Measurements from ENCODE around the gene CYP2A6. TPM values are rescaled to one million over a fixed set of nuclear protein-coding genes. Genes with fewer than 3 reads are reported as not detected.

CYP2A6 gene
- total RNA-seq, 1 donor from 2014 or later: 0.27 TPM

DNA sequence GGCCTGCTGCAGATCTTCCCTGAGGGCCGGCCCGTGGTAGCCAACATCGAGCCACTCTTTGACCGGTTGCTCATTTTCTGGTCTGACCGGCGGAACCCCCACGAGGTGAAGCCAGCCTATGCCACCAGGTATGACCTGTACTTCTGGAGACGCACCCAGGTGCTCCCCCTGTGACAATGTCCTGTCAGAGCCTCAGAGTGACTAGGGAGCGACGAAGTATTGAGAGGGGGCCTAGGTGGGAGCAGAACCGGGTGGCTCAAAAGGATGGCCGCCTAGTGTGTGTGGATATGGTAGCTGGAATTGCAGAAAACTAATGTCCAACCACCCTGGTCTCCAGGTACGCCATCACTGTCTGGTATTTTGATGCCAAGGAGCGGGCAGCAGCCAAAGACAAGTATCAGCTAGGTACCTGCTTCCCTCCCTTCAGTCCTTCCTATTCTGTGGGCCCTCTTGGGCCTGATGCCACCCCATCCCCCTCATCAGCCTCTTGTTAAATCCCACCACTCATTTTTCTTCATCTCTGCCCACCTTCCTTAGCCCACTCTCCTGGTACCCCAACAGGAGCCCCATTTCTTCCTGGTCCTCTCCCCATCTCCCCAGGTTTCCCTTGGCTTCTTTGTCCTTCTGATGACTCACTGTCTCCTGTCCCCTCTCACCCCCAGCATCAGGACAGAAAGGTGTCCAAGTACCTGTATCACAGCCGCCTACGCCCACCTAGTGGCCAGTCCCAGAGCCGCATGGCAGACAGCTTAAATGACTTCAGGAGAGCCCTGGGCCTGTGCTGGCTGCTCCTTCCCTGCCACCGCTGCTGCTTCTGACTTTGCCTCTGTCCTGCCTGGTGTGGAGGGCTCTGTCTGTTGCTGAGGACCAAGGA, 42.9 kb downstream of the CYP2A6 start:
- intact Hi-C loops (cut with DNase I): loop anchor here (10.0 kb wide), 1 partner anchor 133 kb away; no protein-coding TSS in a partner anchor
- DNase-seq (no peak), ATAC-seq (ENCODE audit: poor library complexity) (no peak)

GRCh38 chr19:40806423-40807146, 43.7 kb downstream of the CYP2A6 start:
- intact Hi-C loops (cut with DNase I): loop anchor here (10.0 kb wide), 1 partner anchor 132 kb away; no protein-coding TSS in a partner anchor
- DNase-seq (peak; percentile 87), ATAC-seq (ENCODE audit: poor library complexity) (peak; percentile 10)

DNA sequence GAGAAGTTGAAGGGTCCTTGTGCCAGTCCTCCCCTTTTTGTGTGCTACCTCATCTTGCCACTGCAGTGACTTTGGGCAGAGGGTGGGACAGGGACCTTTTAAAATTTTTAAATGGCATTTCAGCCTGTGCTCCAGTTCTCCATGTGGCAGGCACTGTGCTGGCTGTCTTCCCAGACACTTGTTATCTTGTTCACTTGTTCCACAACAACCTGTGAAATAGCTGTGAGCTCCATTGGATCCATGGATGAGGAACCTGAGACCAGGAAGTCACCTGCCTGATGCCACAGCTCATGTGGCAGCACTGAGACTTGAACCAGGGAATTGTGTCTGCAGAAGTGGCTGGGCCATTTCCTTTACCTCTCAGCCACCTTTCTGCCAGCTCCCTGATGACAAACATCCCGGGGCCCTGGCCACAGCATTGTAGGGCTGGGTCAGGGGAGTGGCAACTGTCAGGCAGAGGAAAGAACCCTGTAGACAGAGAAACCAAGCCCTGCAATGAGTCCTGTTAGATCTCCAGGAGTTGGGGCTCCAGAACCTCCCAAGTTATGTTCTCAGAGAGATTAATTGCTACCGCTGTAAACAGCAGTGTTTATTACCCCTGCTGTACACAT, 44.9 kb downstream of the CYP2A6 start:
- DNase-seq (no peak), ATAC-seq (ENCODE audit: poor library complexity) (peak; percentile 6)
- intact Hi-C loops (cut with DNase I): loop anchor here (10.0 kb wide), 1 partner anchor 131 kb away; no protein-coding TSS in a partner anchor

GRCh38 chr19:40804783-40805242, 45.4 kb downstream of the CYP2A6 start:
- no peak for DNase-seq
- intact Hi-C loops (cut with DNase I): loop anchor here (10.0 kb wide), 1 partner anchor 130 kb away; no protein-coding TSS in a partner anchor
- peak; percentile 16 for ATAC-seq (ENCODE audit: poor library complexity)

GRCh38 chr19:40803857-40804782, 46.1 kb downstream of the CYP2A6 start:
- ATAC-seq (ENCODE audit: poor library complexity) (no peak), DNase-seq (peak; percentile 29)
- intact Hi-C loops (cut with DNase I): loop anchor here (10.0 kb wide), 1 partner anchor 129 kb away; no protein-coding TSS in a partner anchor

DNA sequence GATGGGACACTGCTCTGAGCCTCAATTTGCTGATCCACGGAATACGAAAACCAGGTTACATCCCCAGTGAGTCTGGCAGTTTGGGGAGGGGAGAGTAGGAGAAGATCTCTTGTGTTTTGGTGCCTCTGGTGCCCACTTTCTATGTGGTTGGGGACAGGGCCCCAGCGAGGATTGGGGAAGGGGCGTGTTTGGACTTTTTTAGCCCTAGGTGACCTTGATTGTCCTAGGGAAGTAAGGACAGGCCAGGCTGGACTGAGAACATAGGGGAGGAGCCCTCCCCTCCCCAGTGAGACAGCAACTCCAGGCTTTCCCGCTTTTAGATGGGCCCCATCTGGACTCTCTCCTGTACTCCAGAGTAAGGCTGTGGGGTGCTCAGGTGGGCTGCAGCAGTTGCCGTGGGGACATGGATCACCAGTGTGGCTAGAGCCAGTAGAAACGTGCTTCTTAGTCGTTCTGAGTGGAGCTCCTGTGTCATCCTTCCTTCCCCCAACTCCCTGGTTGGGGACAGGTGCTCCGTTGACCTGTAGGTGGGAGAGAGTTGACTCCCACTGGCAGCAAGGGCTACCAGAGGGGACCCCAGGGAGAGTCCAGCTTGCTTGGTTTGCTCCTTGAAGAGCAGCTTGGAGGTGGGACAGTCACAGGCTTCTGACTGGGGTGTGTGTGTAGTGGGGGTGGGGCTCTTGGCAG, 46.9 kb downstream of the CYP2A6 start:
- intact Hi-C loops (cut with DNase I): loop anchor here (10.0 kb wide), 1 partner anchor 129 kb away; no protein-coding TSS in a partner anchor
- ATAC-seq (ENCODE audit: poor library complexity) (no peak), DNase-seq (peak; percentile 41)

DNA sequence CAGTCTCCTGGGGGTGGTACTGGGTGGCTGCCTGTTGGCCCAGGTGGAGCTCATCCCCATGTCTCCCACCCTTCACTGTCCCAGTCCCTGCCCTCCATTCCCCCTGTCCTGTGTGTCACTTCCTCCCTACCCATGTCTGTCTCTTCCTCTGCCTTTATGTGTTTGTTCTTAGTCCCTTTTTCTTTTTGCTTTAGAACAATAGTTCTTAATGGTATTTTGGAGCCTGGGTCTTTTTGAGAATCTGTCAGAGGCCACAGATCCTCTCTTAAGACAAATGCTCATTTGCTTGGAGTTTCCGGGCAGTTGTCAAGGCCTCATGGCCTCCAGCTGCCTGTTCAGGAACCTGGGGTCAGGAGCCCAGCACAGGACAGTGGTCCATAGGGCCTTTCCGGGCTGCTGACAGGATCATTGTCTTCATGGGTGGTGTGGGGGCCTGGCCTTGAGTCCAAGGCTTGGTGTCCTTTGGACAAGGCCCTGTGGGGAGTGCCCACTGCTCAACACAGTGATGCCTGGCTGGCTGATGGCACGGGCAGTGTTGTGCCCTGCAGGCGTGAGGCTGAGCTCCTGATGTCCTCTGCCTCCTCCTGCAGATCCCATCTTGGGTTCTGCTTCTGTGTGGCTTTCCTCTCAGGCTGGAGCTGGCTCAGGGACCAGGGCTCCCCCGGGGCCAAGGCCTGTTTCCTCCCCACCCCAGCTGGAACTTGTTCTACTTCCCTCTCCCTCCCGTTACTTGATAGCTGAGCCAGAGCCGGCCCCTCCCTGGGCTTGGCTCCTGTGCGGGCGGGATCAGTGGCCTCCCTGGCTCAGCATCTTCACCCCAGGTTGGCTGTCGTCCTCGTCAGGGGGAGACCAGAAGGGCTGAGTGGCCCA, 47.7 kb downstream of the CYP2A6 start:
- DNase-seq (peak; percentile 88), ATAC-seq (ENCODE audit: poor library complexity) (peak; percentile 17)
- intact Hi-C loops (cut with DNase I): loop anchor here (10.0 kb wide), 1 partner anchor 128 kb away; no protein-coding TSS in a partner anchor

GRCh38 chr19:40801426-40802299, 48.6 kb downstream of the CYP2A6 start:
- ATAC-seq (ENCODE audit: poor library complexity) (no peak), DNase-seq (no peak)
- intact Hi-C loops (cut with DNase I): loop anchor here (10.0 kb wide), 1 partner anchor 127 kb away; no protein-coding TSS in a partner anchor

DNA sequence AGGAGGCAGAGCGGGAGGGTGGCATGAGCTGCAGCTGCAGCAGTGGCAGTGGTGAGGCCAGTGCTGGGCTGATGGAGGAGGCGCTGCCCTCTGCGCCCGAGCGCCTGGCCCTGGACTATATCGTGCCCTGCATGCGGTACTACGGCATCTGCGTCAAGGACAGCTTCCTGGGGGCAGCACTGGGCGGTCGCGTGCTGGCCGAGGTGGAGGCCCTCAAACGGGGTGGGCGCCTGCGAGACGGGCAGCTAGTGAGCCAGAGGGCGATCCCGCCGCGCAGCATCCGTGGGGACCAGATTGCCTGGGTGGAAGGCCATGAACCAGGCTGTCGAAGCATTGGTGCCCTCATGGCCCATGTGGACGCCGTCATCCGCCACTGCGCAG, 49.3 kb downstream of the CYP2A6 start:
- ATAC-seq (ENCODE audit: poor library complexity) (no peak), DNase-seq (no peak)
- intact Hi-C loops (cut with DNase I): loop anchor here (10.0 kb wide), 1 partner anchor 126 kb away; no protein-coding TSS in a partner anchor

DNA sequence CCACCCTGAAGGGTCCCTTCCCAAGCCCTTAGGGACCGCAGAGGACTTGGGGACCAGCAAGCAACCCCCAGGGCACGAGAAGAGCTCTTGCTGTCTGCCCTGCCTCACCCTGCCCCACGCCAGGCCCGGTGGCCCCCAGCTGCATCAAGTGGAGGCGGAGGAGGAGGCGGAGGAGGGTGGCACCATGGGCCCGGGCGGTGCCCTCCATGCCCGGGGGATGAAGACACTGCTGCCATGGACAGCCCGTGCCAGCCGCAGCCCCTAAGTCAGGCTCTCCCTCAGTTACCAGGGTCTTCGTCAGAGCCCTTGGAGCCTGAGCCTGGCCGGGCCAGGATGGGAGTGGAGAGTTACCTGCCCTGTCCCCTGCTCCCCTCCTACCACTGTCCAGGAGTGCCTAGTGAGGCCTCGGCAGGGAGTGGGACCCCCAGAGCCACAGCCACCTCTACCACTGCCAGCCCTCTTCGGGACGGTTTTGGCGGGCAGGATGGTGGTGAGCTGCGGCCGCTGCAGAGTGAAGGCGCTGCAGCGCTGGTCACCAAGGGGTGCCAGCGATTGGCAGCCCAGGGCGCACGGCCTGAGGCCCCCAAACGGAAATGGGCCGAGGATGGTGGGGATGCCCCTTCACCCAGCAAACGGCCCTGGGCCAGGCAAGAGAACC, 49.8 kb downstream of the CYP2A6 start:
- no peak for DNase-seq
- intact Hi-C loops (cut with DNase I): loop anchor here (10.0 kb wide), 1 partner anchor 126 kb away; no protein-coding TSS in a partner anchor
- no peak for ATAC-seq (ENCODE audit: poor library complexity)

DNA sequence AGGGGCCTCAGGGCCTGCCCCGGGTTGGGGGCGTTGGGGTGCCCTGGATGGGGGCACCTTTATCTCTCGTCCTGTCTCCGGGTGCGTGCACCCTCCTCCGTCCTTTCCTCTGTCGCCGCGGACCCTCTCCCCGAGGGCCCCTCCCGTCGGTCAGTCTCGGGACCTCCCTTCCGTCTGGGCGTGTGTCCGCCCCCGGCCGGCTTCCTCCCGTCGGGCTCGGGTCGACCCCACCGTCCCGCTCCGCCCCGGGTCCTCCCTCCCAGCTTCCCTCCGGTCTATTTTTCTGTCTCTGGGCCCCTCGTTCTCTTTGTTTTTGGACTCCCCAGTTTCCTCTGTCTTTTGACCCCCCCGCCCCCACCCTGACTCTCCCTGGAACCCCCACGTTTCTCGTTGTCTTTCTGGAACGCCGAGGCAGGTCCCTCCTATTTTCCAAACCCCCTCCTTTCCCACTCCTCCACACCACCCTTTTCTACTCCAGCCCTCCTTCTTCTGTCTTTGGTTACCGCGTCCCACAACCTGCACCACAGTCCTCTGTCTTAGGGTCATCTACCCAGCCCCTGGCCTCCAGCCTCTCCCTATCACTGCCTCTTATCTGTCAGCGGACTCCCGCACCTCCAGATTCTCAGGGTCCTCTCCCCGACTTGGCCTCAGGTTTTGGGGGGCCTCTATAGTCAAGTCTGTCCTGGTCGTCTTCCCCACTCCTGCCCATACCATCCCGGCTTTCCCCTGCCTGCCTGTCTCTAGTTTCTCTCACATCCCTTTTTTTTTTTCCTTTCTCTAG, 50.5 kb downstream of the CYP2A6 start:
- intact Hi-C loops (cut with DNase I): loop anchor here (10.0 kb wide), 1 partner anchor 125 kb away; no protein-coding TSS in a partner anchor
- peak; percentile 4 for ATAC-seq (ENCODE audit: poor library complexity)
- DNase-seq: peak; percentile 77

- DNase-seq (peak; percentile 100), ATAC-seq (ENCODE audit: poor library complexity) (peak; percentile 84)
- intact Hi-C loops (cut with DNase I): loop anchor here (1.0 kb wide), 1 partner anchor 21 kb away; the partner anchor contains the start of gene RAB4B
Measured at GRCh38 chr19:40798683-40799557, 51.3 kb downstream of the CYP2A6 start, which contains the start of gene EGLN2. TSS of gene EGLN2 (plus strand) at chr19:40799191. CDS start at chr19:40800573, 1,382 bp downstream.

All from Right ventricle myocardium superior (tissue), 1 donor.